NCI-H2227 (cell line): ENCODE results near the gene HPD.
A peak's percentile ranks its signal among the peaks of the same experiment; 100 is the strongest.
"Not testable (repeated sequence)": the region's sequence is repeated elsewhere in the genome, so short reads cannot be mapped to it uniquely, and the experiment has no call there.

ENCODE experiments used
- DNase-seq: peaks from one replicate; lab custom pipeline; 2025; ENCODE audit not compliant: unreplicated experiment; lab: John Stamatoyannopoulos, UW

Gene HPD

GRCh38 chr12:121866331-121866730 lies 7.7 kb upstream of the HPD start:
- DNase-seq, result no peak

- peak; percentile 12 for DNase-seq
These were observed 3.1 kb upstream of the HPD start for GRCh38 chr12:121861636-121862254.

- DNase-seq, result not testable (repeated sequence)
These were observed 2.0 kb upstream of the HPD start for GRCh38 chr12:121860699-121861098.

- DNase-seq, result no peak
These were observed 1.6 kb upstream of the HPD start for GRCh38 chr12:121860257-121860656.

- DNase-seq, result no peak
These were observed 369 bp downstream of the HPD start for GRCh38 chr12:121858318-121858661.

- DNase-seq, result no peak
These were observed 1.1 kb downstream of the HPD start for GRCh38 chr12:121857322-121858246.

- DNase-seq, result not testable (repeated sequence)
These were observed 6.3 kb downstream of the HPD start for GRCh38 chr12:121852392-121852791.

- no peak for DNase-seq
These were observed 9.0 kb downstream of the HPD start for GRCh38 chr12:121849665-121850064.

- no peak for DNase-seq
These were observed 9.4 kb downstream of the HPD start for GRCh38 chr12:121849211-121849610.

GRCh38 chr12:121845701-121846100 lies 13.0 kb downstream of the HPD start:
- no peak for DNase-seq

- DNase-seq, result no peak
These were observed 15.2 kb downstream of the HPD start for GRCh38 chr12:121843236-121843982.

- DNase-seq, result no peak
These were observed 18.5 kb downstream of the HPD start for GRCh38 chr12:121839993-121840761.

GRCh38 chr12:121839106-121839992 lies 19.3 kb downstream of the HPD start:
- DNase-seq, result peak; percentile 99

GRCh38 chr12:121838126-121838525 lies 20.5 kb downstream of the HPD start:
- DNase-seq, result no peak

GRCh38 chr12:121837680-121838079 lies 21.0 kb downstream of the HPD start:
- no peak for DNase-seq

GRCh38 chr12:121831571-121832245 lies 27.0 kb downstream of the HPD start:
- no peak for DNase-seq

GRCh38 chr12:121830588-121831265 lies 27.9 kb downstream of the HPD start:
- DNase-seq, result no peak

- no peak for DNase-seq
These were observed 28.5 kb downstream of the HPD start for GRCh38 chr12:121830134-121830533.
